Measurements from ENCODE around the gene CACNA1G. TPM values are rescaled to one million over a fixed set of nuclear protein-coding genes. Genes with fewer than 3 reads are reported as not detected.

The CACNA1G gene
- total and polyA plus RNA-seq, 9 of the 15 experiments (the other 6 are each of a cell fraction or from before 2014, with no cell fraction given): 0.01 TPM; not detected in 8

- TF ChIP-seq, protein P1, sequence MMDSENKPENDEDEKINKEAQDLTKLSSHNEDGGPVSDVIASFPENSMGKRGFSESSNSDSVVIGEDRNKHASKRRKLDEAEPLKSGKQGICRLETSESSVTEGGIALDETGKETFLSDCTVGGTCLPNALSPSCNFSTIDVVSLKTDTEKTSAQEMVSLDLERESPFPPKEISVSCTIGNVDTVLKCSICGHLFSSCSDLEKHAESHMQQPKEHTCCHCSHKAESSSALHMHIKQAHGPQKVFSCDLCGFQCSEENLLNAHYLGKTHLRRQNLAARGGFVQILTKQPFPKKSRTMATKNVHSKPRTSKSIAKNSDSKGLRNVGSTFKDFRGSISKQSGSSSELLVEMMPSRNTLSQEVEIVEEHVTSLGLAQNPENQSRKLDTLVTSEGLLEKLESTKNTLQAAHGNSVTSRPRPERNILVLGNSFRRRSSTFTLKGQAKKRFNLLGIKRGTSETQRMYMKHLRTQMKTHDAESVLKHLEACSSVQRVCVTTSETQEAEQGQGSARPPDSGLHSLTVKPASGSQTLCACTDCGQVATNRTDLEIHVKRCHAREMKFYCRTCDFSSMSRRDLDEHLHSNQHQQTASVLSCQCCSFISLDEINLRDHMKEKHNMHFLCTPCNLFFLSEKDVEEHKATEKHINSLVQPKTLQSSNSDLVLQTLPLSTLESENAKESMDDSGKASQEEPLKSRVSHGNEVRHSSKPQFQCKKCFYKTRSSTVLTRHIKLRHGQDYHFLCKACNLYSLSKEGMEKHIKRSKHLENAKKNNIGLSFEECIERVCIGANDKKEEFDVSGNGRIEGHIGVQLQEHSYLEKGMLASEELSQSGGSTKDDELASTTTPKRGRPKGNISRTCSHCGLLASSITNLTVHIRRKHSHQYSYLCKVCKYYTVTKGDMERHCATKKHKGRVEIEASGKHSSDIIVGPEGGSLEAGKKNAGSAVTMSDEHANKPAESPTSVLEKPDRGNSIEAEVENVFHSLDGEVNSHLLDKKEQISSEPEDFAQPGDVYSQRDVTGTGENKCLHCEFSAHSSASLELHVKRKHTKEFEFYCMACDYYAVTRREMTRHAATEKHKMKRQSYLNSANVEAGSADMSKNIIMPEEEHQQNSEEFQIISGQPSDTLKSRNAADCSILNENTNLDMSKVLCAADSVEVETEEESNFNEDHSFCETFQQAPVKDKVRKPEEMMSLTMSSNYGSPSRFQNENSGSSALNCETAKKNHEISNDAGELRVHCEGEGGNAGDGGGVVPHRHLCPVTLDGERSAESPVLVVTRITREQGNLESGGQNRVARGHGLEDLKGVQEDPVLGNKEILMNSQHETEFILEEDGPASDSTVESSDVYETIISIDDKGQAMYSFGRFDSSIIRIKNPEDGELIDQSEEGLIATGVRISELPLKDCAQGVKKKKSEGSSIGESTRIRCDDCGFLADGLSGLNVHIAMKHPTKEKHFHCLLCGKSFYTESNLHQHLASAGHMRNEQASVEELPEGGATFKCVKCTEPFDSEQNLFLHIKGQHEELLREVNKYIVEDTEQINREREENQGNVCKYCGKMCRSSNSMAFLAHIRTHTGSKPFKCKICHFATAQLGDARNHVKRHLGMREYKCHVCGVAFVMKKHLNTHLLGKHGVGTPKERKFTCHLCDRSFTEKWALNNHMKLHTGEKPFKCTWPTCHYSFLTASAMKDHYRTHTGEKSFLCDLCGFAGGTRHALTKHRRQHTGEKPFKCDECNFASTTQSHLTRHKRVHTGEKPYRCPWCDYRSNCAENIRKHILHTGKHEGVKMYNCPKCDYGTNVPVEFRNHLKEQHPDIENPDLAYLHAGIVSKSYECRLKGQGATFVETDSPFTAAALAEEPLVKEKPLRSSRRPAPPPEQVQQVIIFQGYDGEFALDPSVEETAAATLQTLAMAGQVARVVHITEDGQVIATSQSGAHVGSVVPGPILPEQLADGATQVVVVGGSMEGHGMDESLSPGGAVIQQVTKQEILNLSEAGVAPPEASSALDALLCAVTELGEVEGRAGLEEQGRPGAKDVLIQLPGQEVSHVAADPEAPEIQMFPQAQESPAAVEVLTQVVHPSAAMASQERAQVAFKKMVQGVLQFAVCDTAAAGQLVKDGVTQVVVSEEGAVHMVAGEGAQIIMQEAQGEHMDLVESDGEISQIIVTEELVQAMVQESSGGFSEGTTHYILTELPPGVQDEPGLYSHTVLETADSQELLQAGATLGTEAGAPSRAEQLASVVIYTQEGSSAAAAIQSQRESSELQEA (IDR thresholded peaks at IDR 0.05; ENCODE audit: low read depth): no peak
- no peak for TF ChIP-seq ZBTB7A (IDR thresholded peaks at IDR 0.05; ENCODE audit: borderline replicate concordance, control insufficient read depth, low read depth, low read length)
- TF ChIP-seq, protein P2, sequence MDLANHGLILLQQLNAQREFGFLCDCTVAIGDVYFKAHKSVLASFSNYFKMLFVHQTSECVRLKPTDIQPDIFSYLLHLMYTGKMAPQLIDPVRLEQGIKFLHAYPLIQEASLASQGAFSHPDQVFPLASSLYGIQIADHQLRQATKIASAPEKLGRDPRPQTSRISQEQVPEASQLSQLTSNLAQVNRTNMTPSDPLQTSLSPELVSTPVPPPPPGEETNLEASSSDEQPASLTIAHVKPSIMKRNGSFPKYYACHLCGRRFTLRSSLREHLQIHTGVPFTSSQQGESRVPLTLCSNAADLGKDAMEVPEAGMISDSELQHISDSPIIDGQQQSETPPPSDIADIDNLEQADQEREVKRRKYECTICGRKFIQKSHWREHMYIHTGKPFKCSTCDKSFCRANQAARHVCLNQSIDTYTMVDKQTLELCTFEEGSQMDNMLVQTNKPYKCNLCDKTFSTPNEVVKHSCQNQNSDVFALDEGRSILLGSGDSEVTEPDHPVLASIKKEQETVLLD (IDR thresholded peaks at IDR 0.05): no peak
Measured at GRCh38 chr17:50565402-50566350, 5.2 kb downstream of the CACNA1G start (continued).
